Pulmonary artery endothelial cell (primary cell): Measurements from ENCODE around the gene IFNG. TPM values are rescaled to one million over a fixed set of nuclear protein-coding genes. Genes with fewer than 3 reads are reported as not detected.

ENCODE experiments used
- DNase-seq: peaks from one replicate; pipeline ENCODE4 v3.0.0-alpha.2; 2011; ENCODE audit warnings: low read depth, low spot score
- total RNA-seq: library from RNA; depleted of rRNA; stranded (reverse); fragments of >200 nt; gene quantifications from 2 replicates; pipeline ENCODE4 v1.2.3, GENCODE V29; 2014

The IFNG gene
- total RNA-seq, 1 donor from 2014 or later, result not detected

DNA sequence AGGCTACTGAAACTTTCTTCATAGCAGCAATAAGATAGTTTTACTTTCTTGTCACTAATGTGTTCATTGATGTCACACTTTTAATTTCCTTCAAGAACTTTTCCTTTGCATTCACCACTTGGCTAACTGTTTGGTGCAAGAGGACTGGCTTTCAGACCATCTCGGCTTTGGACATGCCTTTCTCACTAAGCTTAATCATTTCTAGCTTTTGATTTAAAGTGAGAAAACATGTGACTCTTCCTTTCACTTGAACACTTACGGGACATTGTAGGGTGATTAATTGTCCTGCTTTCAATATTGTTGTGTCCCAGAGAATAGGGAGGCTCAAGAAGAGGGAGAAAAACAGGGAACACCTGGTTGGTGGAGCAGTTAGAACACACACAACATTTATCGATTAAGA, 41.9 kb downstream of the IFNG start:
- DNase-seq, result no peak

DNA sequence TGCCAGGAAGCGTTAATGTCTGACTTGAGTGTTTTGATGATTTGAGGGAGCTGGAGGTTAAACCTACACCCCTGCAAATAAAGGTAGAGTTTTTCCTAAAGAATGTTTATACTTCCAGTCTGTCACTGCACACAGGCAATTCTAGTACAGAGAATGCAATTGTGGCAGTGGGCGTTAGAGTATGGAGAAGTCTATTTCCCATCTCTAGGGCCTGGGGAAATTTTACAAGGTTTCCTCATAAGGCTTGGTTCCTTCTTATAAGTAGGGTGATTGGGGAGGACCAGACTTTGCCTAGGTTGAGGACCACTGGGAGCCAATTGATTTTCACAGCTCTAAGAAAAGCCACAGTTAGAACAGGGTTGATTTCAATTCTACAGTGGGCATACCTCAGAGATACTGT, 44.3 kb downstream of the IFNG start:
- DNase-seq, result no peak

DNA sequence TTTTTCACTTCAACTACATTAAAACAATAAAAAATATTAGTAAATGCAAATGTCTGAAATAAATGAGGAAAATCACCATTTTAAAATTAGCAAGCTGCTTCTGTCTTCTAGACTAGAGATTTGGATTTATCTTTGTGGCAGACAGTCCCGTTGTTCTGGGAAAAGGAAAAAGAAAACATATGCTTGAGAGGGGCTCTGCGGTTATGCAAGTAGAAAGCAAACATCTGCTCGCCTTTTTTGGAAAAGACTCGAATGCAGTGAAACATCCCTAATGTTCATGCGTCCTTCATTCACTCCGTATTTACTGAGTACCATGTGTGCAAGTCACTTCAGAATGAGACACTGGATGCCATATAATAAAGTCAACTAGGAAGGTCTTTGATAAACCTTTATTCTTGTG, 44.9 kb downstream of the IFNG start:
- no peak for DNase-seq

DNA sequence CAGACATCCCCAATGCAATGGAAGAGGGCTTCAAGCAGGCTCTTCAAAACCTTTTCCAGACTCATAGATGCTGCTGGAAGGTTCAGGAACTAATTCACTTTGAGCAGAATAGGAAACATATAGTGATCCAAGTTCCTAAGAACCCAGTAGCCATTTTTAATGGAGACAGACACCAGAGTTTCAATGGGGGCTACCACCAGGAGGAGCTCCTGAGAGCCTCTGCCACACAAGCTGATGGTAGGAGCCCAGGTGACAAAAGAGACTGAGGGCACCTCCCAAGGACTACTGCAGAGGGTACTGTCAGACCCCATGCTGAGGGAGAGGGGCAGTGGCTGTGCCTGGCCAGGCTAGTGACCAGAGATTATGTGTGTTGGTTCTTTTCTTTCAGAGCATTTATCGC, 45.9 kb downstream of the IFNG start:
- DNase-seq, result no peak

DNA sequence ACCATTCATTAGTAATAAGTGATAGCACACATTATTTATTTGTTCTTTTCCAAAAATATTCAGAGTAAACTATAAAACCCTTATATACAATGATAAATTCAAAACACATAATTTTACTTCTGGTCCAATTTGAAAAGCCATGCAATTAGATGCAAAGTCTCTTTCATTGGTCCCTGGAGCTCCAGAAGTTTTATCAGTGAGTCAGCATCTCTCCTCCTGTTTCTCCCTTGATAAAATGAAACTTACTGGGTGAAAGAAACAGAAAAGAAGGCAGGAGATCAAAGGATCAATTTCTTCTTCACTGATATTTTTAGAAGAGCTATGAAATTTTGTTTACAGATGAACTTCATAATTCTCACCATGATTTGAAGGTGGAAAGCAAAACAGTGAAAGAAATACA, 47.5 kb downstream of the IFNG start:
- no peak for DNase-seq

DNA sequence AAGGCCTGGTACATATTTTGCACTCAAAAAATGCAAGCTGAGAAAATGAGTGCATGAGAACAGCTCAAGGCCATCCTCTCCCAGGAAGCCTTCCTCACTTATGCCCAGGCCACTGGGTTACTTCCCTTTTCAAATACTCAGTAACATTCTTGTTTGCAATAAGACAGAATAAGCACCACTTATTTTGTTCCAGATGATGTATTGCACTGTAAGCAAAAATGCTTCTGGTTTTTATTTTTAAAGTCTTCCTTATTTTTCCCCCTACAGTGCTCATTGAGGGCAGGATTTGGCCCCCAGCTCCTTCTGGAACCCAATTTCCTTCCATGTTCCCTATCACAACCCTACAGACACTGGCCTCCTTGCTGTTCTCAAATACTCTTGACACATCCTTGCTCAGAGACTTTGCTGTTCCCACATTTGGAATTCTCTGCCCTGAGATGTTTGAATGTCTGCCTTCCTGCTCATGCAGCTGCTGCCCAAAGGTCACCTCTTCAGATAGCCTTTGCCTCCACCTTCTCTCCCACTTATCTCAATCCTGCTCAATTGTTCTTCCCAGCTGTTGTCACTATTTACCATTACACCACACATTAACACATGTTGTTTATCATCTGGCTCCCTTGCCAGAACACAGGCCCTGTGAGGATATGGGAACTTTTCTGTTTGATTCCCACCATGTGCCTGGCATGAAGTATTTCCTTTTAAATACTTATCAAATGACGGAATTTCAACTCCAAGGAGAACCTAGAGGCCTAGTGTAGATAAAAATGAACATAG, 49.9 kb downstream of the IFNG start:
- no peak for DNase-seq

DNA sequence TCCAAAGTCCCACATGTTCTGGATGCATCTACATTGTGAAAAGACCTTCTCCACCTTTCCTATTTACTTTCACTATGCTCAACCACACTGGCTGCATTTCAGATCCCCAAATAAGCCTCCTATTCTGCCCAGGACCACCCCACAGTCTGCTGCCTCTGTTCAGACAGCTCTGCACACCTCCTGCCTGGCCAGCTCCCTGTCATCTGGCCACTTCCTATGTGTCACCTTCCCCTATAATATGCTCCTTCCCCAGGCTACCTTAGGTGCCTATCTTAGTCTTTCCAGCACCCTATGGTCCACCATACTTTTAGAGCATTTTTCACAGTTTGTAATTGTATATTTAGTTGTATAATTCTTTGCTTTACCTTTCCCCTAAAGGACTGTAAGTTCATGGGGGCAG, 50.5 kb downstream of the IFNG start:
- DNase-seq, result no peak

DNA sequence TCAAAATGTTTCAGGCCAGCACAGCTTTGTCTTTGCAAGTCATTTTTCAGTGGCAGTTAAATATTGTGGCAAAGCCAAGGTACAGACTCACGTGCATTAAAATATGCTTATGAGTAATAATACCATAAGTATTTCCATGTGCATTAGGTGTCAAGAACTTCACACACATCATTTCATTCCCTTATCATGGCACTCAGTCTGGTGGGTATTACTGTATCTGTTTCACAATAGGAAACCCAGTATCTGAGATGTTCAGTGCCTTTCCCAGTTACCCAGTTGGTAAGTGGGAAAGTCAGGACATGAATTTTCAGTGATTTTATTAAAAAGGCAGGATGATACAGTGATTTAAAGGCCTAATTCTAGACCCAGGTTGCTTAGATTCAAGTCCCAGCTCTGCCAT, 52.9 kb downstream of the IFNG start:
- DNase-seq, result no peak

DNA sequence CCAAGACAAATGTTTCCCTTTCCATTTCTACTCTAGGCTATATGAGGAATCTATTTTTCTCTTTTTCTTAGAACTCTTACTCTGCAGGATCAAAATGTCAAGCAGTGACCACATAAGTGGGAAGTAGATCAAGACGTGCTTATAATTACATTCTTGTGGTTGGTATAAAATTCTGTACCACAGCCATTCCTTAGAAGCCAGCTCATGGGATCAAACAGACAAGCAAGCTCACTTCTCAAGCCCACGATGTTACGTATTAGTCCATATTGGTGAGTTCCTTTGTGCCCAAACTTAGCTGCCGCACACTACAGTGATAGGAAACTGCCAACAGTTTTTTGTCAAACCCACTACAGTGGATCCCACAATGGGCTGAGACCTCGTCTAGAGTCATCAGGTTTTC, 53.4 kb downstream of the IFNG start:
- DNase-seq, result no peak

Other genes starting within 250 kb of the IFNG start
- gene IFNG-AS1, start 170.3 kb downstream of the IFNG start, total RNA-seq, result not detected in 2 replicates
- gene IL26, start 66.1 kb upstream of the IFNG start, total RNA-seq, result not detected in 2 replicates
- not detected in 2 replicates for gene IL22, start 93.9 kb upstream of the IFNG start, total RNA-seq
- 7.8 and 11.0 TPM in 2 replicates for gene MDM1, start 172.6 kb upstream of the IFNG start, total RNA-seq